Measurements from ENCODE around the gene PRR5L.

Gene PRR5L

DNA sequence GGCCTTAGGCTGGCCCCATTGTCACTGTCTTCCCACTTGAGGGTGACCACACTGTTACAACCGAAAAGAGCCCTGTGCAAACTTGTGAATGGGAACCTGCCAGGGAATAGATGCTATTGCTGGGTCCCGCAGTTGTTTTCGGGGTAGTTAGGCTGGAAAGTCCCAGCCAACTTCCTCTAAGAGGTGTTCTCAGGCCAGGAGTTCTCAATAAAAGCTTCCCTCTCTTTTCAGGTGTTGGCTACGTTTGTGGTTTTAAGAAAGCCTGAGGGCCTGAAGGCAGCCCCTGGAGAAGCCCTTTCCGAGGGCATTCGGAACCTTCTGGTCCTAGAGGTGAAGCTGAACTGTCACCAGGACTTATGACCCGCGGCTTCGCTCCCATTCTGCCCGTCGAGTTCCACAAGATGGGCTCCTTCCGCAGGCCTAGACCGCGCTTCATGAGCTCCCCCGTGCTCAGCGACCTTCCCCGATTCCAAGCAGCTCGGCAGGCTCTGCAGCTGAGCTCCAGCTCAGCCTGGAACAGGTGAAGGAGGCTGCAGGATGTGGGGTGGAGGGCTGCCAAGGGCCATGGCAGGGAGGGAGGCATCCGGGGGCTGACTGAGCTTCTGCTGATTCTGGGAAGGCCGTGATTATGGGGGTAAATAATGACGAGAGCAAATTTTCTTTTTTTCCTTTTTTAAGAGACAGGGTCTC is 104.8 kb downstream of the PRR5L start:
- no peak for DNase-seq (ENCODE audit: low read depth)

DNA sequence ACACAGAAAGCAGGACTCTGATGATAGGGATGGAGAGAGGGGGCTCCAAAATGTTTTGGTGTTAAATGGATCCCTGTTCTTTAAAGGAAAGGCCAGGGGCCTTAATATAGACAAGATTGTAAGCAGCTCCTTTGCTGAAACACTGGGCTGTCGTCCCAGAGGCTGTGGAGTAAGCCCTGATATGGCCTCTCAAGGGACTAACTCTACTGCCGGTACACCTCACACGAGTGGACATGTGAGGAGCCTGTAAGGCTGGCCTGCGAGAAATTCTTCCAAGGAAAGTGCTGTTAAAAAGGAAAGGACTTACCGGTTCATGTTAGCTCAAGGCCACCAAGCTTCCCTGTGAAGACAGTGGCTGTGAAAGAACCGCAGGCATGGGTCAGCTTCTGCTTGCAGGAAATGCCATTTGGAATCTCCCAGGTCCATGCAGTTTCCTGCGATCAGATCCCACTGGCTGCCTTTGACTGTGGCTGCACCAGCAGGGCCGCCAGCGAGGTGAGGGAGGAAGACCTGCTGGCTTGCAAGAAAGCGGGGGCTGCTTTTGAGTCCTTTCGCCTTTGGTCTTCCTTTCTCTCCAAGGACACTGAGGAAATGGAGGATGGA is 106.6 kb downstream of the PRR5L start:
- no peak for DNase-seq (ENCODE audit: low read depth)

DNA sequence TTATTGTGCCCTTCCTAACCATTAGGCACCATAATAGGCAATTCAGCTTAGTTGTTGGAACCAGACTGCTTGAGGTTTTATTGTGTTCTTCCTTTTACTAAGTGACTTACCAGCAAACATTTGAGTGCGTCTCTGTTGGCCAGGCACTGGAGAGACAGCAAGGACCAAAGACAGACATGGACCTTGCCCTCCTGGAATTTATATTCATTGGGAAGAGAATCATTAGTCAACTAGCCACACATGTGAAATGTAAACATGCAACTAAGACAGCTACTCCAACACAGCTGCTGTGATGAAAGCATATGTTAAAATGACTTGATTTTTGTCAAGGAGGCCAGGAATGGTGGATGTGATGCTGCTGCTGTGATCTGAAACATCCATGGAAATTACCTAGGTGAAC is 107.6 kb downstream of the PRR5L start:
- no peak for DNase-seq (ENCODE audit: low read depth)

DNA sequence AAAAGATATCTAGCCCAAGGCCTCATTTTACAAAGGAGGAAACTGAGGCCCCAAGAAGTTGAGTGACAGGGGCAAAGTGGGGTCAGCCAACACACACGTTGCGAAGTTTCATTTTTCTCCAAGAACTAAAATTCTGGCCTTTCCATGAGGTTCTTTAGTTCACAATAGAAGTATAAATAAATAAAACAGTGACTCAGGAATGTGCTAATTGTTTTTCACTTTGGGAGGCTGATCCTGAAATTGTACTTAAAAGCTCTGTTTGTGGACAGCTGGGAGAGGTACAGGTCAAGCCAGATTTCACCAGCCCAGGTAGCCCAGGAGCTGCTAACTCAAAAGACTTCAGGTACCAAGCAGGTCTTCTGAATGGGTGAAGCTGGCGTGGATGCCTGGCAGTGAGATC is 108.7 kb downstream of the PRR5L start:
- no peak for DNase-seq (ENCODE audit: low read depth)

DNA sequence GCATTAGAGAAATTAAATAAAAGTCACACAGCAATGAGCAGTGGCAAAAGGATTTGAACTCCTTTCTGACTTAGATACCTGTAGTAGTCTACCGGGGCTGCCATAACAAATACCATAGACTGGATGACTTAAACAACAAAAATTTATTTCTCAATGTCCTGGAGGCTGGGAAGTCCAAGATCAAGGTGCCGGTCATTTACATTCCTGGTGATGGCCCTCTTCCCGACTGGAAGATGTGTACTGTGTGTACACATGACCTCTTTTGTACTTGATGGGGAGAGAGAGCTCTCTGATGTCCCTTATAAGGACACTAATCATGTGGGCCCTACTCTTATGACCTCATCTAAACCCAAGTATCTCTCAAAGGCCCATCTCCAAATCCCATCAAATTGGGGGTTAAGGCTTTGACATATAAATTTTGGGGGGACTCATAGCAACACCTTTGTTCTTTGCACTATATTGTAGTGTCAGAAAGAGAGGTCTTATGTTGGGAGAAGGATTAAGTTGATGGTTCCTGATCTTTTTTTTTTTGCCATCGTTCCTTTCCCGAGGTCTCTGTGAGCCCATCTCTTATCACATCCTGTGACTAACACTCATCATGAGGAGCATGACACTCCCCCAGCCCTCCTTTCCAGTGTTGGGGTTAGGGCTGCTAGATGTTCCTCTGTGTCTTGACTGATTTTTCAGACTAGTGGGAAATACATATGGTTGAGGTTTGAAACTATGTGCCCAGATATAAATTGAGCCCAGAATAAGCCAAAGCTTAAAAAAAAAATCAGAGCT is 109.7 kb downstream of the PRR5L start:
- DNase-seq (ENCODE audit: low read depth), result no peak

DNA sequence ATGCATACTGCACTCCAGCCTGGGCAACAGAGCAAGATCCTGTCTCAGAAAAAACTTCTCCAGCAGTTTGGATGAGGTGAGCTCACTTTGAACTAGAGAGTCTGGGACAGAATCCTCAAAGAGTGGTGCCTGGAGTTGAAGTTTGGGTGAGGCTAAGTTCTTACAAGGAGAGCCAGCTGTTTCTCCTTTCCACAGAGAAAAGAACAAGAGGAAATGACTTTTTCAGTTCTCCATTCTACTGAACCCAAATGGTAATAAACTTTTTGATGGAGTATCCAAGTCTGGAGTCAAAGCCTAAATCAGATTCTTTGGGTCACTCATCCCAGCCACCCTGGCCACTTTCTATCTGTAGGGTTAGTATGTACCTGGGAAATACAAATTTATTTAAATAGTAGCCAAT is 111.3 kb downstream of the PRR5L start:
- no peak for DNase-seq (ENCODE audit: low read depth)

DNA sequence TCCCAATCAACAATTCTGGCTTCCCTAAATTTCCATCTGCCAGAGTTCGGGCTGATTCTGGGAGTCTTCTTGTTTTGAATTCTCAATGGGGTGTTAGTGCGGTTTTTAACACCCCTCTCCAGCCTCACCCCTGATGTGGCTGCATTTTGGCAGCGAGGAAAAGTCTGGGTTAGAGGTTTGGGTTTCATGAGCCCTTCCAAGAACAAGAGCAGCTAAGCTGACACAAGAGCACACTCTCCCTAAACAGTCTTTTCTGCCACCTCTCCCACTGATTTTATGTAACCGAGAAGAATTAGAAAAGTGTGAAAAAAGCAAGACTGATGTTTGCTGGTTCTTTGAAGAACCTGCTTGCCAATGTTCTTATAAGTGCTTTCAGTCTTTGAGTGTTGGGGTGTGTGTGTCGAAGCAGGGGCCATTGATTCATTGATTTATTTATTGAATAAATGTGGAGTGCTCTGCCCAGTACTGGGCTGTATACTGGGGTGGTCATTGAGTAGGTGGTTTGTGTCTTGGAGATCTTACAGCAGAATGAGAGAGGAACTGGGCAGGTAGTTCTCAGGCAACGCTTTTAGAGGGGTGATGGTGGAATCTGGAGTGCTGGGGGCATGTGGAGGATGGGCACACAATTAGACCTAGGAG is 112.5 kb downstream of the PRR5L start:
- DNase-seq (ENCODE audit: low read depth), result no peak

DNA sequence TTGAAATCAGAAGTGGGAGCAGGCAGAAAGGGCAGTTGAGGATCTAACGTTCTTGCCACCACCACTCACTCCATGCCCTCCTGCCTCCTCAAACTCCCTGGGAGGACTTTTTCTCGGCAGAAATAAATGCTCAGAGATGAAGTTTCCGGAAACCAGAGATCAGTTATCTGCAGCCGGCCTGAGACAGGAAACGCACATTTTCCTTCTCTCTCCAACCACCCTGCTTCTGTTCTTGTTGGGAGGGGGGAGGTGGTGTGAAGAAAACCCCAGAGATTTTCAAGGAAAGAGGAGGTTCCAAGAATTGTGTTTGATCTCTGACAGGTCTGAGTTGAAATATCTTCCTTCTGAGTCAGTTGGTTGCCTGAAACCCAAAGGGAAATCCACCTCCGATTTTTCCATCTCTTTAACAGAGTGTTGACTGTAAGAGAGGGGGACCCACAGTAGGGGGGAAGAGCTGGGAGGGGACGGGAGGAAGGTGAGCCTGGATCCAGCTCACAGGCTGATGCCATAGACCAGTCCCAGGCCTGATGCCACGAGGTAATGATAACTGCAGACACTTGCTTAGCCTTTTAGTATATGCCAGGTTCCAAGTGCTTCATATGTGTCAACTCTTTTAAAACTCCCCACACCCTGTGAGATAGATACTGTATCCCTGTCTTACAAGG is 113.2 kb downstream of the PRR5L start:
- DNase-seq (ENCODE audit: low read depth), result no peak

DNA sequence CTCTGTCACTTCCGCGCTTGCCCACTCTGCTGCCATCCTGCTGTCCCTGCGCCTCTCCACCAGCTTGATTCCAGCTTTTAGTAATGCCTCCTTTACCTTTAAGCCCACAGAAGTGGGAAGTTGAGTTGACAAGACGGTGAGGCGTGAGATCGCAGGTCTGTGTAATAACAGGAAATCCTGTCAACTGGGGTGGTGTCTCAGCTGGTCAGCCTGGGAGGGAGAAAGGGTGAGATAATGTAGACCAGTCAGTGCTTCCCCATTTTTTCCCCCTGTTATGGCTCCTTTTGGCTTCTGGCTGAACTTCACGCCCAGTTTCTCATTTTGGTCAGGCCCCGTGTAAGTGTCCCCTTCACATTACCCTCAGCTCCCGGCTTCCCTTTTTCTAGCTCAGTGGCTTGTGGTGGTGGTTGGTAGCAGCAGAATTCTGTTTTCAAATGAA is 115.1 kb downstream of the PRR5L start:
- DNase-seq (ENCODE audit: low read depth), result no peak

DNA sequence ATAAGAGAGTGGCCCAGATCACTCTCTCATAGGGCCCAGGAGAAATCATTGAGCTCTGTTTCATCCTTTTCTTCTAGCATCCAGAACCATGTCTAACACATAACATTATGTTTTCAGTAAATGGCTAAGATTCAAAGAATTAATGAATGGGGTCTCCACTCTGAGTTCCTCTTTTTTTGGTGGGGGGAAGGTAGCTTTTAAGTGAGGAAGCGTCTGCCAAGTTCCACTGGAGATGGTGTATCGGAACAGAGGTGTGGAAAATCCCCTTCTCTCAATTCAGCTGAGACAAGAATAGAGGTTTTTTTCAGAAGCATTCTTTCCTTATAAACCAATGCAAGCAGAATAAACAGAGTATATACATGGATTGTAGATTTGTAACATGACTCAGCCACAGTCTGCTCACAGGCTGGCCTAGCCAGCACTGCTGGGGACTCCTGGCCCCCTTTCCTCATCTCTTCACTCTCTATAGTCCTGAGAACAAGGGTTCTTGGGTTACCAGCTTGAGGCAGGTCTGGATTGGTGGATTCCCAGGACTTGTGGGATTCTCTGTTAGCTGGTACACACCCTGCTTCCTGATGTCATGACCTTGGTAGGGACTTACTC is 116.8 kb downstream of the PRR5L start:
- DNase-seq (ENCODE audit: low read depth), result no peak

DNA sequence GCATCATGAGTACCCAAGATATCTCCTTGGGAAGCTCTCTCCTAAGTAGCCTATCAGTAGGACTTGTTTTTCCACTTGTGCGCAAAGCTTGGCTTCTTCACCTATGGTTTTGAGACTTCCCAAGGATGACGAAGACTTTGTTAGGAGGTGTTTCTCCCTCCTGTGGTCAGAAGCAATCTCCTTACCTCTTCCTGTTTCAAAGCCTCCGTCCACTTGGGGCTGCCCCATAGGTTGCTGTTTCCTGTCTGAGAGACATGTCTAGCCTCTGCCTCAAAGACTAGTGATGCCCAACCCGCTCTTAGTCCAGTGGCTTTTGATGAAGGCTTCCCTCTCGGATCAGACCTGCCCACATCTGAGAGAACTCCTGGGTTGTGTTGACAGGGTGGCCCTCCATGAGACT is 121.1 kb downstream of the PRR5L start:
- no peak for DNase-seq (ENCODE audit: low read depth)

DNA sequence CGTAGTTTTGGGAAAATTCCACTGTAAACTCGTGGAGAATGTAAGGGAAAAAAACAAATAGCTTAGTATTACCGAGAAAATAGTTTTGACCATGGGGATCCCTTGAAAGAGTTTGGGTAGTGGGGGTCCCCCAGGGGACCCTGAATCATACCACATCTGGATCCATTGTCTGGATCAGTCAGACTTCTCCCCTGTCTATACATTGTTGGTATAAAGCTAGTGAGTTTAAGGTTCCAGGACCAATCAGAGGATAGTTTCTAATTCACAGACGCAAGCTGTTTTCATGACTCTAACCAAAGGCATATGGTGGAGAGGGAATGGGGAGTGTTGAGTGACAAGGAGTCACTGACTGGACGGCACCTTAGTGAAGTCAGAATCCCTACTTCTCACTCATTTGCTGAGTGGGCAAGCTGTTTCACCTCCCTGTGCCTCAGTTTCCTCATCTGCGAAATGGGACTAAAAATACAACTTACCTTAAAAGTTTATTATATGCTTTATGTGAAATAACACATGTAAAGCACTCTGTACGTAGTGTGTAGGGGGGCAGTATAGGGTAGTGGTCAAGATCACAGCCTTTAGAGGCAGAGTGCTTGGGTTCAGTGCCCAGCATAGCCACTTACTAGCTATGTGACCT is 123.8 kb downstream of the PRR5L start:
- no peak for DNase-seq (ENCODE audit: low read depth)

DNA sequence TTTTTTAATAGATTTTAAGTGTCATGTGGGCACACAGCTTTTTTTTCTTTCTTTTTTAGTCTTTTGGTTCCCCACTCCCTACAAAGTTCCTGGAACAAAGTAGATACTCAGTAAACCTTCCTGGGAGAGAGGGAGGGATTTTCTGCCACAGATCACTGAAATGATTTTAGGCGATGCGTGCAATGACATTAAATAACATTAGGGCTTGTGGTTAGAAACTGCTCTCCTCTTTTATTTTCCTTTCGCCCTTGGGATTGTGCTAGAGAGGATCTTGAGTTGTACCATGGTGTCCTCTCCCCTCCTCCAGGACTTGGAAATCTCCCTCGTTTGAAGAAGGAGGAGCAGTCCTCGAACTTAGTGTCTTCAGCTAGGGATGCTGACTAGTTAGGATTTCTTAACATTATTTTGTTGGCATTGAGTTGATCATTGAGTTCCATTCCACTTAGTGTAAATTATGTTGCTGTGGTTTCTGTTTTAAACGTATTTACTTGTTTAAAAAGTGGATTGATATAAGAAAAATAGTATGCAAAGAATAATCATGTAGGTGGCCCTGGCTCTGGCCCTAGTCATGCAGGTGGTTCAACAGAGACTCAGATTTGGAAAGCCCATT is 125.6 kb downstream of the PRR5L start:
- no peak for DNase-seq (ENCODE audit: low read depth)

DNA sequence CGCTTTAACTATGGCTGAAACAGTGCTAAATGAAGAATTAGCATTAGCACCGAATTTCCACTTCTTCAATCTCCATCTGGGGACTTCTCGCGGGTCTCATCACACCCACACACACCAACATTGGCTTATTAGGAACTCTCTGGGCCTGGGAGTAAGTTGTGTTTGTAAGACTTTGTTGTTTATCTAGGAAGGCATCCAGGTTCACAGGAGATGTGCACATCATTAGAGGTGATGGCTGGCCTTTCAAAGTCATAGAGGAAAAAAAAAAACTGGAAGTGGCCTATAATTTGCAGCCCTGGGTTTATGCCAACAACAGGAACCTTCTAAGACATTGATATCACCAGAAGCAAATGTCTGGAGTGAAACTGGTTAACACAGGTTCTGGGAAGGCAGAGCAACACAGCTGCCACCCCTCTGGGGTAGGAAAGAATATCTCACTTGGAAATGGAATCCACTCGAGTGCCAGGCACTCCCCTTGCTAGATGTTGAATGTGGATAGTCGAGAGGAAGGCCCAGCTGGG is 129.5 kb downstream of the PRR5L start:
- DNase-seq (ENCODE audit: low read depth), result no peak

DNA sequence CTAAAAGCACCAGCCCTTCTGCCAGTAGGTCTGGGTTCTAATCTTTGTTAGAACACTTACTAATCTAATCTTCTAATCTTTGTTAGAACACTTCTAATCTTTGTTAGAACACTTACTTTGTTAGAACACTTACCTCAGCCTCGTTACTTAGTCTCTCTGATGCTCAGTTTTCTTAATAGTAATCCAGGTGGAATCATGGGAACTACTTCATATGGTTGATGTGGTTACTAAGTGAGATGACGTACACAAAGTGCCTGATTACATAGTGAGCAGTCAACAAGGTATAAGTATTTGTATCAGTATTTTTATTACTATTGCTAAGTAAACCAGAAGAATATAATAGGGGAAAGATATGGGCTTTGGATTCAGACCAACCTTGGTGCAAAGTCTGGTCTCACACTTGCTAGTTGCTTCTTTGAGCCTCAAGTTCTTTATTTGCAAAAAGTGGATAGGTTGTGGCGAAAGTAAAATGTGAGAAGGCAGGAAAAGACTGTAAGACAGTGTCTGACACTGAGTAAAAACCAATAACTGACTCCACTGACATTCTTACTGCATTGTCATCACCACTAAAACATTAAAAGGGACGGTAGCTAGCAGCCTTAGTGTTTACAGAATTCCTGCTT is 130.2 kb downstream of the PRR5L start:
- no peak for DNase-seq (ENCODE audit: low read depth)

DNA sequence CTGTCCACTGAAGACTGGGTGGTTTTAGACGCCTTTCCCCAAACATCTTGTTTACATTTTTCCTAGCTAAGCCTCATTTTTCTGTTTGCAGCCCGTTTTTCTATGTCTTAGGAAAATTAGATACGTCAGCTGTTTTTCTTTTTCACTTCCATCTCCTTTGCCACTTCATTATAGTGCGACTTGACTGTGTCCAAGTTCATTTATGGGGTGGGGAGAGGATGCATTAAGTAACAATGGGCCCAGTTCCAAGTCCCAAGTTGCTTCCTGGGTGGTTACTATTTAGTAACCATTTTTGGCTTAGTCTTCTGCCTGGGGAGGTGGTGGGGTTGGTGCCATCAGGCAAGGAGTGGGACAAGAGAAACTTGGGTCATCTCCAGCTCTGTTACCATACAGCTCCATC is 131.0 kb downstream of the PRR5L start:
- DNase-seq (ENCODE audit: low read depth), result no peak

DNA sequence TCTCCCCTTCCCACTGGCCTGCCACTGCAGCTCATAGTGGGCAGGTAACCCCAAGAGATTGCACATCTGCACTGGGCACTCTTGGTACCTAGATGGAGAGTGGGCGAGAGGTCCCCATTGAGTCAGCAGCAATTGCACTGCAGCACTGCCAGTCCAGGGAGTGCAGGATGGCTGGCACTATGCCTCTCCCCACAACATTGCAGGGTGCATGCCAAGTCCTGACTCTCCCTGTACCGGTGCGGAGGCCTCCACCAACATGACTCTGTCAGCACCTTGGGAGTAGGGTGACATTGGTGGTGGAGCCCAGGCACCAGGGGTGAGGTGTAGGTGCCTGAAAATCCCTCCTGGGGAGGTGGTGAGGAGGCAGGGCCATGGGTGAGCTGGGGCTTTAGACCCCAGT is 131.8 kb downstream of the PRR5L start:
- no peak for DNase-seq (ENCODE audit: low read depth)

DNA sequence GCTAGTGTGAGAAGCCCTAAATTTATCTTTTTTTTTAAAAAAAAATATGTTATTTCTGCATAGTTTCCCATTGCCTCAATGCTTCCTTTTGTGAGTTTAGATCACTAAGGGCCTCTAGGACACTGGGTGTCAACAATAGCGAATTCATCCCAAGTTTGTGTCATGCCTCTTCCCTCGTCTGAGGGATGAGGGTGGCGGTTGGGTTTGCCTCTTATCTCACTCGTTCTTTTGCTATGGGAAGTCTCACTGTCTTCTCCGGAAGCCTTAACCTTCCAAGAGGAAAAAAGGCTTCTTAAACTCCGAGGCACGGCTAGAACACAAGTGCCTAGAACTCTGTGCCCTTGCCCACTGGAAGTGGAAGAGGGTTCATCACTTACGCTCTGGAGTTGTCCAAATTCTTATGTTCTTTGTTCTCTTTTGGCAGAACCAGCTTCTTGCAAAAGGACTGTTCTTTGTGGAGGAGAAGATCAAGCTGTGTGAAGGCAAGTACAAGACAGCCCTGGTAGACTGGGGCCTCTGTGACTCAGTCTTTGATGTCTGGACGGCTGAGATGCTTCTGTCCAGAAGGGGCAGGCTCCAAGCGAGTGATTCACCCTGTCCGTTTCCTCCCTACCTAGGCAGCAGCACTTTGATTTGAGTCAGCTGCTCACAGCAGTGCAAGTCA is 135.5 kb downstream of the PRR5L start:
- DNase-seq (ENCODE audit: low read depth), result peak; percentile 84

DNA sequence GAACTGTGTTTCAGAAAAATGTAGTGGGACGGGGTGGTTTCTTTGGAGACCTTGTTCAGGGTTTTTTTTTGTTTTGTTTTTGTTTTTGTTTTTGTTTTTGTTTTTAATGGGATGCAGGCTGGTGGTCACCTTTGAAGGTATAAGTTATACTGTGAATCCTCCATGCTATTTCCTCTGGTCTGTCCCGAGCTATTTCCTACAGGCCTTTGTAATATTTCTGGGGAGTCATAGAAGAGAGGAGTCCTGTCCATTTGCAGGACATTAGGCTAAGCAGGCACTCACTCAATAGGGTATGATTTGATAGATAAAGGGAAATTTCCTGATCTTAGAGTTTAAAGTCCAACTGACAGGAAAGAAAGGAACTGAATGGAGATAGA is 136.0 kb downstream of the PRR5L start:
- no peak for DNase-seq (ENCODE audit: low read depth)

DNA sequence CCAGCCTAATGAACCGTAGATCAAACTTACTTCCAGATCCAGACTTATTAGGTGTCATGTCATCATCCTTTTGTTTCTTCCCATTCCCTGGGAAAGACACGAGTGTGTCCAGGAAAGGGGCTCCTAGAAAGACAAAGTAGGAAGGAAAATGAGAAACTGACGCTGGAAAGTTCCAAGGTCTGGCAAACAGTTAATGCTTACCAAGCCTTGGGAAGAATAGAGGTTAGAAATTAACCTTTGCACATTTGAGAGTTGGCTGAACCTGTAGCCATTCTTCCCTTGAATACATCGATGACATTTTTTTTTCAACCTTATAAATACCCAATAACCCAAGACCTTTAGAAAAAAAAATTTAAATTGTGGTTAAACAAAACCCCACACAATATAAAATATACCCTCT is 136.7 kb downstream of the PRR5L start:
- DNase-seq (ENCODE audit: low read depth), result no peak

All from GM04503 (cell line).